Vagina (tissue), 2 donors: Measurements from ENCODE around the gene TBX3. TPM values are rescaled to one million over a fixed set of nuclear protein-coding genes. Genes with fewer than 3 reads are reported as not detected.
A peak's percentile ranks its signal among the peaks of the same experiment; 100 is the strongest.

Experiments used
- DNase-seq, 2 donors: peaks; one replicate each; pipeline ENCODE4 v3.0.0-alpha.2; 2017; ENCODE audit errors: extremely low spot score in 2 of 2
- H3K27ac ChIP-seq: fragments of 200-600 bp; sonication (generic); one replicate; pipeline ENCODE4 v1.5.1; 2019
- H3K27me3 ChIP-seq: fragments of 200-600 bp; sonication (generic); one replicate; pipeline ENCODE4 v1.5.1; 2019
- H3K36me3 ChIP-seq, 2 donors: fragments of 200-600 bp; sonication (generic); one replicate each; pipeline ENCODE4 v1.5.1; 2017 to 2019
- H3K4me1 ChIP-seq: fragments of 200-600 bp; sonication (generic); one replicate; pipeline ENCODE4 v1.5.1; 2019
- H3K4me3 ChIP-seq, 2 donors: fragments of 200-600 bp; sonication (generic); 1 replicate in 1 of 2; 2 replicates in 1 of 2; pipeline ENCODE4 v1.5.1; 2016 to 2019
- H3K9me3 ChIP-seq: fragments of 200-600 bp; sonication (generic); one replicate; pipeline ENCODE4 v1.5.1; 2019
- CTCF ChIP-seq, 3 experiments: fragments of 450-650 bp in 2 of 3; fragments of 200-600 bp in 1 of 3; sonication (generic) in 1 of 3; IDR thresholded peaks; one replicate each; pipeline ENCODE4 v1.5.1; 2017 to 2019; ENCODE audit warnings: antibody characterized with exemption in 3 of 3, mild to moderate bottlenecking in 2 of 3, moderate library complexity in 2 of 3
- POLR2A ChIP-seq, 2 donors: fragments of 450-650 bp; IDR thresholded peaks; one replicate each; pipeline ENCODE4 v1.6.1; 2017; ENCODE audit warnings: antibody characterized with exemption in 2 of 2, mild to moderate bottlenecking in 2 of 2, moderate library complexity in 2 of 2
- POLR2AphosphoS5 ChIP-seq, 2 donors: sonication (generic); formaldehyde crosslinking; IDR thresholded peaks; one replicate each; pipeline ENCODE4 v1.9.0; 2017; ENCODE audit warnings: antibody characterized with exemption in 2 of 2, mild to moderate bottlenecking in 2 of 2, low read depth in 1 of 2; ENCODE audit not compliant: insufficient read depth in 1 of 2
- intact Hi-C: fragments of 100-400 bp; cut with DNase I; formaldehyde crosslinking; loops from one replicate; pipeline ENCODE4 v1.15.1; 2023
- small RNA-seq: library from RNA; depleted of rRNA; stranded (forward); fragments of <200 nt; gene quantifications from one replicate; pipeline ENCODE3, GENCODE V24; 2016
- total RNA-seq: library from RNA; depleted of rRNA; stranded (reverse); fragments of >200 nt; gene quantifications from one replicate; pipeline ENCODE4 v1.2.3, GENCODE V29; 2016

The TBX3 gene
- total RNA-seq, 1 donor from 2014 or later = 57.0 TPM

GRCh38 chr12:114625294-114625851, 58.6 kb downstream of the TBX3 start:
- DNase-seq = no peak
- intact Hi-C loops = no loop called here

GRCh38 chr12:114623737-114624136, 60.2 kb downstream of the TBX3 start:
- Histone ChIP-seq H3K27me3 (no peaks in the 10 kb centered on the region), H3K4me1 (no peaks in the 10 kb centered on the region), H3K36me3 (no peaks in the 10 kb centered on the region), H3K27ac (no peak overlapping the region), H3K4me3 (no peak overlapping the region), H3K9me3 (no peaks in the 10 kb centered on the region)
- intact Hi-C loops = no loop called here
- DNase-seq = no peak
- TF ChIP-seq POLR2AphosphoS5 (IDR thresholded peaks at IDR 0.05; ENCODE audit: insufficient read depth in 1 of 2, low read depth in 1 of 2) (no peak), CTCF (IDR thresholded peaks at IDR 0.05) (no peak), POLR2A (IDR thresholded peaks at IDR 0.05) (no peak)

More at GRCh38 chr12:114625294-114625851, 58.6 kb downstream of the TBX3 start:
- Histone ChIP-seq H3K4me1 (no peaks in the 10 kb centered on the region), H3K36me3 (no peaks in the 10 kb centered on the region), H3K9me3 (no peaks in the 10 kb centered on the region), H3K27ac (no peak overlapping the region), H3K27me3 (no peaks in the 10 kb centered on the region), H3K4me3 (no peak overlapping the region)
- TF ChIP-seq POLR2A (IDR thresholded peaks at IDR 0.05) (no peak), CTCF (IDR thresholded peaks at IDR 0.05) (peak in 2 of 3 experiments; percentile 32 to 44), POLR2AphosphoS5 (IDR thresholded peaks at IDR 0.05; ENCODE audit: insufficient read depth in 1 of 2, low read depth in 1 of 2) (no peak)

Small RNAs within 50 kb of the gene (small RNA-seq; reads per million reads assigned to genes)
- gene RF00019 = not detected
